CD4-positive, alpha-beta T cell (primary cell): ENCODE results near the gene SLC25A26. TPM values are rescaled to one million over a fixed set of nuclear protein-coding genes. Genes with fewer than 3 reads are reported as not detected.

Source experiments
- ATAC-seq: fragments of 200-7000 bp; cut with Tn5 transposase; one replicate; pipeline ENCODE4 v1.10.0; 2022; ENCODE audit warnings: mild to moderate bottlenecking; ENCODE audit not compliant: poor library complexity
- CTCF ChIA-PET: fragments of 350-600 bp; sonication (Branson Sonifier 250); formaldehyde crosslinking; loops from one replicate; lab custom pipeline; 2021; ENCODE audit warnings: antibody characterized with exemption, inconsistent platforms; lab: Charles Lee
- POLR2A ChIA-PET: fragments of 350-600 bp; sonication (Branson Sonifier 250); formaldehyde crosslinking; loops from one replicate; lab custom pipeline; 2021; ENCODE audit warnings: antibody characterized with exemption, inconsistent platforms; lab: Charles Lee
- DNase-seq, 14 experiments: peaks; one replicate each; pipeline ENCODE4 v3.0.0-alpha.2; 2013 to 2020; ENCODE audit warnings: mixed read lengths in 2 of 14
- H3K27ac ChIP-seq, 2 donors: one replicate each; pipeline versions ENCODE4 v1.5.1 to v1.7.0; 2013; ENCODE audit warnings: low read length in 2 of 2, low read depth in 1 of 2, mild to moderate bottlenecking in 1 of 2
- H3K27me3 ChIP-seq, 2 experiments: 1 replicate in 1 of 2; 2 replicates in 1 of 2; pipeline versions ENCODE4 v1.6.1 to v1.7.0; 2013; ENCODE audit warnings: low read length in 2 of 2, control low read depth in 1 of 2, mild to moderate bottlenecking in 1 of 2, moderate library complexity in 1 of 2; ENCODE audit not compliant: insufficient read depth in 2 of 2, control insufficient read depth in 1 of 2
- H3K36me3 ChIP-seq: one replicate; pipeline ENCODE4 v1.6.1; 2013; ENCODE audit warnings: low read length, control low read depth; ENCODE audit not compliant: insufficient read depth
- H3K4me1 ChIP-seq: one replicate; pipeline ENCODE4 v1.6.1; 2013; ENCODE audit warnings: low read length, control low read depth; ENCODE audit not compliant: insufficient read depth
- H3K4me3 ChIP-seq: one replicate; pipeline ENCODE4 v1.5.1; 2013; ENCODE audit warnings: mild to moderate bottlenecking, low read length, moderate library complexity
- H3K9me3 ChIP-seq, 2 experiments: 1 replicate in 1 of 2; 2 replicates in 1 of 2; pipeline versions ENCODE4 v1.6.1 to v1.7.0; 2013; ENCODE audit warnings: low read length in 2 of 2, mild to moderate bottlenecking in 2 of 2, control low read depth in 1 of 2, moderate library complexity in 1 of 2; ENCODE audit not compliant: control insufficient read depth in 1 of 2, insufficient read depth in 1 of 2
- H3K27ac Mint-ChIP-seq: one replicate; pipeline ENCODE4 v1.8.0; 2020; ENCODE audit warnings: mixed read lengths
- H3K27me3 Mint-ChIP-seq: one replicate; pipeline ENCODE4 v1.8.0; 2021; ENCODE audit warnings: mixed read lengths
- H3K36me3 Mint-ChIP-seq: one replicate; pipeline ENCODE4 v1.8.0; 2021; ENCODE audit warnings: low read depth, mixed read lengths
- H3K4me1 Mint-ChIP-seq: one replicate; pipeline ENCODE4 v1.8.0; 2021; ENCODE audit warnings: low read depth, mixed read lengths
- H3K4me3 Mint-ChIP-seq: one replicate; pipeline ENCODE4 v1.8.0; 2020; ENCODE audit warnings: mild to moderate bottlenecking, mixed read lengths
- H3K9me3 Mint-ChIP-seq: one replicate; pipeline ENCODE4 v1.8.0; 2020; ENCODE audit warnings: mixed read lengths
- intact Hi-C, 2 experiments: fragments of 100-400 bp; cut with DNase I in 1 of 2; cut with micrococcal nuclease in 1 of 2; formaldehyde crosslinking; loops; one replicate each; pipeline versions ENCODE4 v1.15.1 to v1.9.0; 2023 to 2025; cut with DNase I, micrococcal nuclease
- total RNA-seq, 174 experiments: library from RNA in 2 of 174; stranded (reverse) in 2 of 174; gene quantifications; one replicate each; pipeline ENCODE4 v1.2.3 and lab custom pipeline; 2021 to 2026
- TF ChIP-seq, protein P1 (sequence below): fragments of 200-600 bp; IDR thresholded peaks from one replicate; pipeline ENCODE4 v1.8.0; 2022; ENCODE audit warnings: antibody characterized with exemption, mild to moderate bottlenecking

The SLC25A26 gene
- total RNA-seq, 2 experiments from 2014 or later: 26.9 to 30.2 TPM

DNA sequence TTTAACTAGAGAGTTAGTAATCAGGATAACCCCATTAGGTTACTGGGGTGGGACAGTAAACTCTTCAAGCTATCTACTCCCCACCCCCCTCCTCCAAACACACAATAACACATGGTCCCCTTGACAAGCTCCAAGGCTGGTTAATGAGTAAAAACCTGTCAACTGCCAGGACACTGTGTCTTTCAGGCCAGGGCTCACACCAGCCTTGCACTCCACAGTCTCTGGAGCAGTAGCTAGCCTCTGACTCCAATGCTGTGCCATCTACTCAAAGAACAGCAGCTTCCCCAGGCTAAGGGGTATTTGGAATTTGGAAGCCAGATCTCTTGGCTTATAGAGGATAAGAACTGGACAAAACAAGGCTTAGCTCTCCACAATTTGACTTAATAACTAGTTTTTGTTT is 164.3 kb downstream of the SLC25A26 start:
- no peak for ATAC-seq
- TF ChIP-seq, protein P1, sequence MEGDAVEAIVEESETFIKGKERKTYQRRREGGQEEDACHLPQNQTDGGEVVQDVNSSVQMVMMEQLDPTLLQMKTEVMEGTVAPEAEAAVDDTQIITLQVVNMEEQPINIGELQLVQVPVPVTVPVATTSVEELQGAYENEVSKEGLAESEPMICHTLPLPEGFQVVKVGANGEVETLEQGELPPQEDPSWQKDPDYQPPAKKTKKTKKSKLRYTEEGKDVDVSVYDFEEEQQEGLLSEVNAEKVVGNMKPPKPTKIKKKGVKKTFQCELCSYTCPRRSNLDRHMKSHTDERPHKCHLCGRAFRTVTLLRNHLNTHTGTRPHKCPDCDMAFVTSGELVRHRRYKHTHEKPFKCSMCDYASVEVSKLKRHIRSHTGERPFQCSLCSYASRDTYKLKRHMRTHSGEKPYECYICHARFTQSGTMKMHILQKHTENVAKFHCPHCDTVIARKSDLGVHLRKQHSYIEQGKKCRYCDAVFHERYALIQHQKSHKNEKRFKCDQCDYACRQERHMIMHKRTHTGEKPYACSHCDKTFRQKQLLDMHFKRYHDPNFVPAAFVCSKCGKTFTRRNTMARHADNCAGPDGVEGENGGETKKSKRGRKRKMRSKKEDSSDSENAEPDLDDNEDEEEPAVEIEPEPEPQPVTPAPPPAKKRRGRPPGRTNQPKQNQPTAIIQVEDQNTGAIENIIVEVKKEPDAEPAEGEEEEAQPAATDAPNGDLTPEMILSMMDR: no peak
- no peaks in the 10 kb centered on the region for H3K27me3 Mint-ChIP-seq
- ChIA-PET CTCF (interaction anchor here (1.2 kb wide), 1 partner anchor 18 kb away, joined by 3 read pairs; no protein-coding TSS in a partner anchor), POLR2A (no interaction called here)
- H3K4me3 Mint-ChIP-seq: no peak overlapping the region
- Histone ChIP-seq H3K4me1 (peaks cover 7% of the 10 kb centered on the region), H3K27me3 (no peaks in the 10 kb centered on the region), H3K9me3 (no peaks in the 10 kb centered on the region), H3K4me3 (no peak overlapping the region), H3K27ac (no peak overlapping the region), H3K36me3 (peaks cover 71% of the 10 kb centered on the region)
- H3K27ac Mint-ChIP-seq: no peak overlapping the region
- H3K9me3 Mint-ChIP-seq: peaks cover 4% of the 10 kb centered on the region
- DNase-seq: no peak
- H3K36me3 Mint-ChIP-seq: peaks cover 95% of the 10 kb centered on the region
- H3K4me1 Mint-ChIP-seq: peaks cover 14% of the 10 kb centered on the region
- intact Hi-C loops: no loop called here

DNA sequence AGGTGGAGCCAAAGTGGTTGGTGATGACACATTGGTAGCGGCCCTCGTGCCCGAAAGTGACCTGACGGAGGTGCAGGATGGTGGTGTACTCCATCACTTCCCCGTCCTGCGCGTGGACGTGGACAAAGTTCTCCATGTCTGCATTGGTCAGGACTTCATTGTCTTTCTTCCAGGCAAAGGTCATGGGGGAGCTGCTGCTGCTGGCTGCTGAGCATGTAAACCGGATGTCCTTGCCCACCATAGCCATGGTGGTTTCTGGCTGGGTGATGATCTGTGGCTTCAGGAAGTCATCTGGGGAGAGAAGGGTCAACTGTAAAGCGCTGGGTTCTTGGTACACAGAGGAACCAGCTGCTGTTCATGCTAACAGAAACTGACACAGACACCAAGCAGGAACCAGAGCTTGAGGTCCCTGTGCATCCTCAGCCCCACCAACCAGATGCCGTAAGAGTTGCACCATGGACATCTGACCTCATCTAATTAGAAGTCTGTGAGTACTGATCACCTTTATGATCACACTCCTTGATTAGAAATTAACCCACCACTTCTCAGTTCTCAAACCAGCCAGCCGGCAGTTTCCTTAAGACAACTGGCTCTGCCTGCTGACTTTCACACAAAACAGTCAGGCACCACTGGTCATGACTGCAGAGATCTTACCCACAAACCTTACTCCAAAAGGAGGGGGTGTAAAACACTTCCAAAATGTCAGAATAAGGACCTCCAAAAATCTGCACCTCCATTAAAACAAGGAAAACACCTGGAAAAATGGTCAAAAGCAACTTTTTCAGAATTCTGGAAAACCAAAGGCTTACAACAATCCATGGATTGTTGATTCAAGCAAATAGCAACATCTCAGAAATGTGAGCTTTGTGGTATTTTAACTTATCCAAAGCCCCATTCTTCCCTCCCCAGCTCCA is 165.5 kb downstream of the SLC25A26 start:
- POLR2A ChIA-PET: no interaction called here
- Histone ChIP-seq H3K4me1 (peaks cover 7% of the 10 kb centered on the region), H3K27ac (no peak overlapping the region), H3K27me3 (no peaks in the 10 kb centered on the region), H3K9me3 (no peaks in the 10 kb centered on the region), H3K36me3 (peaks cover 59% of the 10 kb centered on the region), H3K4me3 (no peak overlapping the region)
- TF ChIP-seq, protein P1: no peak
- Mint-ChIP-seq H3K27me3 (no peaks in the 10 kb centered on the region), H3K36me3 (peaks cover 95% of the 10 kb centered on the region), H3K4me1 (peaks cover 26% of the 10 kb centered on the region), H3K27ac (no peak overlapping the region), H3K4me3 (no peak overlapping the region), H3K9me3 (peaks cover 4% of the 10 kb centered on the region)
- CTCF ChIA-PET: interaction anchor here (1.3 kb wide), 1 partner anchor 21 kb away, joined by 4 read pairs; no protein-coding TSS in a partner anchor
- no peak for ATAC-seq
- DNase-seq: no peak
- intact Hi-C loops: no loop called here

DNA sequence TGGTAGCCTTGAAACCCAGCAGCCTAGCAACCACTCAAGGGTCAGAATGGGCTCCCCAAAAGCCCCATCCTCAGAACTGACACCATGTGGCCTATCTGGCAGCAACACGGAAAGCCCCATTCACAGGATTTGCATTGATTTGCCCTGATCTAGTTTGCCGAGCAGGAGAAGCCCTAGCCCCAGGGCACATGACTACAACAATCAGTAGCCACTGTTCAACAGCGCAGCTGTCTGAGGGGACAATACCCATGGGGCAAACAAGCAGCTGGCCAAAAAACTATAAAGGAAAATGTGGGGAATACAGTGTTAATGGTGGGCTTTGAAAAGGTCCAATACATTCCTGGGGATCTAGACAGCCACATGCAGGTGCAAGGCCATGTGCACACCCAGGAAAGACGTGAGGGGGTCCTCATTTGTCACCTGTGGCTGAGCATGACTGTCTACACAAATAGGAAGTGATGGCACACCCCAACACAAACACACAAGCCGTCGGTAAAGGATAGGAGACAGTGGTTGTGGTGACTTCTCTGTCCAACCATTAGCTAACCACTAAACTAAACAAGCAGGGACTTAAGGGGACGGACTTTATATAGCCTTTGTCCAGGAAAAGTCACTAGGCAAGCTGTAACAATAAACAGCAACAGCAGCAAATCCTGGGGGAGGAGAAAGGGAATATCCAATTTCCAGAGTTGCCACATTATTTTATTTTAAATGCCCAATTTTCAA is 166.3 kb downstream of the SLC25A26 start:
- Mint-ChIP-seq H3K36me3 (peaks cover 91% of the 10 kb centered on the region), H3K4me1 (peaks cover 34% of the 10 kb centered on the region), H3K4me3 (no peak overlapping the region), H3K27ac (no peak overlapping the region), H3K9me3 (peaks cover 4% of the 10 kb centered on the region), H3K27me3 (no peaks in the 10 kb centered on the region)
- intact Hi-C loops: no loop called here
- TF ChIP-seq, protein P1: no peak
- H3K4me1 ChIP-seq: peaks cover 7% of the 10 kb centered on the region
- ATAC-seq (no peak), DNase-seq (no peak)
- peaks cover 55% of the 10 kb centered on the region for H3K36me3 ChIP-seq
- ChIA-PET POLR2A (no interaction called here), CTCF (interaction anchor here (0.6 to 1.3 kb wide), 2 partner anchors 21 to 77 kb away, joined by 3 to 4 read pairs; no protein-coding TSS in a partner anchor)
- H3K9me3 ChIP-seq: no peaks in the 10 kb centered on the region
- H3K27ac ChIP-seq: no peak overlapping the region
- no peaks in the 10 kb centered on the region for H3K27me3 ChIP-seq
- H3K4me3 ChIP-seq: no peak overlapping the region
